ENCODE results near the gene TFEC.

Gene TFEC

GRCh38 chr7:115965796-115966475, 64.6 kb downstream of the TFEC start:
- TF ChIP-seq GATA2 (IDR thresholded peaks at IDR 0.05; ENCODE audit: low read depth, low read length) (no peak), GATA3 (IDR thresholded peaks at IDR 0.05; ENCODE audit: low read depth, low read length) (no peak)

- TF ChIP-seq GATA2 (IDR thresholded peaks at IDR 0.05; ENCODE audit: low read depth, low read length) (no peak), GATA3 (IDR thresholded peaks at IDR 0.05; ENCODE audit: low read depth, low read length) (no peak)
These were observed 65.3 kb downstream of the TFEC start for GRCh38 chr7:115965236-115965635.

GRCh38 chr7:115964799-115965198, 65.8 kb downstream of the TFEC start:
- TF ChIP-seq GATA3 (IDR thresholded peaks at IDR 0.05; ENCODE audit: low read depth, low read length): no peak
- TF ChIP-seq GATA2 (IDR thresholded peaks at IDR 0.05; ENCODE audit: low read depth, low read length): no peak

- TF ChIP-seq GATA2 (IDR thresholded peaks at IDR 0.05; ENCODE audit: low read depth, low read length) (no peak), GATA3 (IDR thresholded peaks at IDR 0.05; ENCODE audit: low read depth, low read length) (no peak)
These were observed 68.2 kb downstream of the TFEC start for GRCh38 chr7:115962340-115962739.

GRCh38 chr7:115953592-115954255, 76.8 kb downstream of the TFEC start:
- TF ChIP-seq GATA3 (IDR thresholded peaks at IDR 0.05; ENCODE audit: low read depth, low read length): no peak
- no peak for TF ChIP-seq GATA2 (IDR thresholded peaks at IDR 0.05; ENCODE audit: low read depth, low read length)

- TF ChIP-seq GATA2 (IDR thresholded peaks at IDR 0.05; ENCODE audit: low read depth, low read length) (no peak), GATA3 (IDR thresholded peaks at IDR 0.05; ENCODE audit: low read depth, low read length) (no peak)
These were observed 77.7 kb downstream of the TFEC start for GRCh38 chr7:115952832-115953231.

GRCh38 chr7:115951547-115951946, 79.0 kb downstream of the TFEC start:
- TF ChIP-seq GATA3 (IDR thresholded peaks at IDR 0.05; ENCODE audit: low read depth, low read length): no peak
- TF ChIP-seq GATA2 (IDR thresholded peaks at IDR 0.05; ENCODE audit: low read depth, low read length): no peak

- TF ChIP-seq GATA3 (IDR thresholded peaks at IDR 0.05; ENCODE audit: low read depth, low read length) (no peak), GATA2 (IDR thresholded peaks at IDR 0.05; ENCODE audit: low read depth, low read length) (no peak)
These were observed 88.8 kb downstream of the TFEC start for GRCh38 chr7:115941703-115942268.

- TF ChIP-seq GATA3 (IDR thresholded peaks at IDR 0.05; ENCODE audit: low read depth, low read length) (no peak), GATA2 (IDR thresholded peaks at IDR 0.05; ENCODE audit: low read depth, low read length) (no peak)
These were observed 90.0 kb downstream of the TFEC start for GRCh38 chr7:115940460-115941060.

- no peak for TF ChIP-seq GATA3 (IDR thresholded peaks at IDR 0.05; ENCODE audit: low read depth, low read length)
- TF ChIP-seq GATA2 (IDR thresholded peaks at IDR 0.05; ENCODE audit: low read depth, low read length): no peak
These were observed 92.6 kb downstream of the TFEC start for GRCh38 chr7:115937960-115938359.

GRCh38 chr7:115933471-115933870, 97.1 kb downstream of the TFEC start:
- TF ChIP-seq GATA3 (IDR thresholded peaks at IDR 0.05; ENCODE audit: low read depth, low read length) (no peak), GATA2 (IDR thresholded peaks at IDR 0.05; ENCODE audit: low read depth, low read length) (no peak)

GRCh38 chr7:115932880-115933279, 97.7 kb downstream of the TFEC start:
- TF ChIP-seq GATA3 (IDR thresholded peaks at IDR 0.05; ENCODE audit: low read depth, low read length) (no peak), GATA2 (IDR thresholded peaks at IDR 0.05; ENCODE audit: low read depth, low read length) (no peak)

GRCh38 chr7:115924411-115924810, 106.2 kb downstream of the TFEC start:
- TF ChIP-seq GATA3 (IDR thresholded peaks at IDR 0.05; ENCODE audit: low read depth, low read length) (no peak), GATA2 (IDR thresholded peaks at IDR 0.05; ENCODE audit: low read depth, low read length) (no peak)

- no peak for TF ChIP-seq GATA2 (IDR thresholded peaks at IDR 0.05; ENCODE audit: low read depth, low read length)
- TF ChIP-seq GATA3 (IDR thresholded peaks at IDR 0.05; ENCODE audit: low read depth, low read length): no peak
These were observed 110.2 kb downstream of the TFEC start for GRCh38 chr7:115920367-115920766.
